A673 (cell line): Measurements from ENCODE around the gene LRRC4C. TPM values are rescaled to one million over a fixed set of nuclear protein-coding genes. Genes with fewer than 3 reads are reported as not detected.
A peak's percentile ranks its signal among the peaks of the same experiment; 100 is the strongest.

Experiments used
- BruUV-seq: library from RNA; stranded (reverse); fragments of 400-500 nt; replicated peaks from 2 replicates; lab custom pipeline; 2021; lab: Mats Ljungman, UMichigan
- CTCF ChIA-PET: fragments of 300-600 bp; sonication (Branson Sonifier 250); formaldehyde crosslinking; loops from one replicate; lab custom pipeline; 2022; ENCODE audit warnings: antibody characterized with exemption; lab: Charles Lee
- POLR2A ChIA-PET: fragments of 300-600 bp; sonication (Branson Sonifier 250); formaldehyde crosslinking; loops from one replicate; lab custom pipeline; 2022; ENCODE audit warnings: antibody characterized with exemption; ENCODE audit not compliant: low non-redundant PET; lab: Charles Lee
- DNase-seq: peaks from one replicate; pipeline ENCODE4 v3.0.0-alpha.2; 2015; ENCODE audit warnings: low spot score
- H3K27ac ChIP-seq: fragments of 200-600 bp; sonication (generic); 2 replicates; pipeline ENCODE4 v1.5.1; 2016; ENCODE audit warnings: mixed run types, low read depth, mild to moderate bottlenecking, mixed read lengths, antibody characterized with exemption, low read length; ENCODE audit not compliant: poor library complexity, severe bottlenecking
- H3K27me3 ChIP-seq: fragments of 200-600 bp; sonication (generic); replicated peaks from 2 replicates; pipeline ENCODE4 v1.6.1; 2017; ENCODE audit warnings: mixed run types, low read depth, mild to moderate bottlenecking, mixed read lengths, antibody characterized with exemption, low read length; ENCODE audit not compliant: insufficient read depth, poor library complexity
- H3K36me3 ChIP-seq: fragments of 200-600 bp; sonication (generic); 2 replicates; pipeline ENCODE4 v1.6.1; 2016; ENCODE audit warnings: mixed run types, mild to moderate bottlenecking, mixed read lengths, antibody characterized with exemption, low read length; ENCODE audit not compliant: insufficient read depth, poor library complexity, severe bottlenecking
- H3K4me1 ChIP-seq: fragments of 200-600 bp; sonication (generic); 2 replicates; pipeline ENCODE4 v1.6.1; 2017; ENCODE audit warnings: mixed run types, mild to moderate bottlenecking, mixed read lengths, antibody characterized with exemption, low read length; ENCODE audit not compliant: insufficient read depth, poor library complexity, severe bottlenecking
- H3K4me3 ChIP-seq: fragments of 200-600 bp; sonication (generic); 2 replicates; pipeline ENCODE4 v1.5.1; 2016; ENCODE audit warnings: low read depth, mixed run types, mild to moderate bottlenecking, mixed read lengths, low read length; ENCODE audit not compliant: poor library complexity, severe bottlenecking
- H3K9me3 ChIP-seq: fragments of 200-600 bp; sonication (generic); 2 replicates; pipeline ENCODE4 v1.6.1; 2016; ENCODE audit warnings: mixed run types, low read depth, mild to moderate bottlenecking, mixed read lengths, antibody characterized with exemption, low read length; ENCODE audit not compliant: poor library complexity, severe bottlenecking
- CTCF ChIP-seq: fragments of 300-800, 200-600 bp; sonication (generic); conservative IDR thresholded peaks from 2 replicates; pipeline ENCODE4 v1.5.1; 2017; ENCODE audit warnings: low read depth, mild to moderate bottlenecking, antibody characterized with exemption, low read length, moderate library complexity, mixed read lengths
- EZH2 ChIP-seq: fragments of 200-600 bp; sonication (generic); IDR thresholded peaks from 2 replicates; pipeline ENCODE4 v1.6.1; 2017; ENCODE audit warnings: borderline replicate concordance, low read depth, mild to moderate bottlenecking, mixed read lengths, antibody characterized with exemption, low read length; ENCODE audit not compliant: poor library complexity, severe bottlenecking
- intact Hi-C: fragments of 100-400 bp; cut with micrococcal nuclease; formaldehyde crosslinking; loops from one replicate; pipeline ENCODE4 v1.10.0; 2022; ENCODE audit not compliant: unreplicated experiment
- total RNA-seq: library from RNA; stranded (reverse); gene quantifications from 2 replicates; pipeline ENCODE4 v1.2.3, GENCODE V29; 2021

Gene LRRC4C
- total RNA-seq, 1 experiment from 2014 or later, result 38.3 TPM

GRCh38 chr11:40285558-40285957 is 1173.9 kb downstream of the LRRC4C start:
- no TSS peak for BruUV-seq
- TF ChIP-seq CTCF, result no peak
- TF ChIP-seq EZH2, result no peak
- CTCF ChIA-PET, result no interaction called here
- Histone ChIP-seq H3K27me3 (no peaks in the 10 kb centered on the region), H3K4me1 (peaks cover 59% of the 10 kb centered on the region), H3K9me3 (no peaks in the 10 kb centered on the region), H3K36me3 (no peaks in the 10 kb centered on the region), H3K27ac (no peak overlapping the region), H3K4me3 (no peak overlapping the region)
- POLR2A ChIA-PET, result no interaction called here
- DNase-seq, result no peak
- intact Hi-C loops, result no loop called here

DNA sequence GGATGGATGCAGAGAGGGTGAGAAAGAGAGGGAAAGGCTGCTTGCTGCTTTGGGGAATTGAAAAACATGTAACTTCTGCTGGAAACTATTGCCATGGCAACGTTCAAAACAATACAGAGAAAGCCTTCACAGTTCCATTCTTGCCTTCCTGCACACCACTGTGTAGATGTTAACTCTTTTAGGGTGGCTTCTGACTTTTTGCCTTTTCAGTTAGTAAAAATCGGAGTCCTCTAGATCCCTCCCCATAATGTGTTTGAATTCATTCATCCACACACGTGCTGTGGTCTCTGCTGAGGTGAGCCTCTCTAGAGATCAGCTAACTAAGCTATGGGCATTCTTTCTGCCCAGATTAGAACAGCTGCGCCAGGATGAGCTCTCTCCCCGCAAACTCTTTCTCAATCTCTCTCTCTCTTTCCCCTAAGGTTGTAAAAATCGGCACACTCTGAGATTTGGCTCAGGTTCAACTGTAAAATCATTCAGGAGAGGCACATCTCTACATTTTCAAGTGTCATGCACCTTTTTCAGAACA is 1178.3 kb downstream of the LRRC4C start:
- BruUV-seq, result no TSS peak
- ChIA-PET CTCF (interaction anchor here (1.8 kb wide), 1 partner anchor 13 kb away, joined by 4 read pairs; no protein-coding TSS in a partner anchor), POLR2A (interaction anchor here (0.6 kb wide), 1 partner anchor 9 kb away, joined by 3 read pairs; no protein-coding TSS in a partner anchor)
- intact Hi-C loops, result no loop called here
- peak; percentile 68 for DNase-seq
- H3K4me1 ChIP-seq, result peaks cover 27% of the 10 kb centered on the region
- no peaks in the 10 kb centered on the region for H3K9me3 ChIP-seq
- H3K36me3 ChIP-seq, result no peaks in the 10 kb centered on the region
- no peak overlapping the region for H3K27ac ChIP-seq
- no peak overlapping the region for H3K4me3 ChIP-seq
- no peaks in the 10 kb centered on the region for H3K27me3 ChIP-seq
- TF ChIP-seq EZH2, result no peak
- no peak for TF ChIP-seq CTCF

DNA sequence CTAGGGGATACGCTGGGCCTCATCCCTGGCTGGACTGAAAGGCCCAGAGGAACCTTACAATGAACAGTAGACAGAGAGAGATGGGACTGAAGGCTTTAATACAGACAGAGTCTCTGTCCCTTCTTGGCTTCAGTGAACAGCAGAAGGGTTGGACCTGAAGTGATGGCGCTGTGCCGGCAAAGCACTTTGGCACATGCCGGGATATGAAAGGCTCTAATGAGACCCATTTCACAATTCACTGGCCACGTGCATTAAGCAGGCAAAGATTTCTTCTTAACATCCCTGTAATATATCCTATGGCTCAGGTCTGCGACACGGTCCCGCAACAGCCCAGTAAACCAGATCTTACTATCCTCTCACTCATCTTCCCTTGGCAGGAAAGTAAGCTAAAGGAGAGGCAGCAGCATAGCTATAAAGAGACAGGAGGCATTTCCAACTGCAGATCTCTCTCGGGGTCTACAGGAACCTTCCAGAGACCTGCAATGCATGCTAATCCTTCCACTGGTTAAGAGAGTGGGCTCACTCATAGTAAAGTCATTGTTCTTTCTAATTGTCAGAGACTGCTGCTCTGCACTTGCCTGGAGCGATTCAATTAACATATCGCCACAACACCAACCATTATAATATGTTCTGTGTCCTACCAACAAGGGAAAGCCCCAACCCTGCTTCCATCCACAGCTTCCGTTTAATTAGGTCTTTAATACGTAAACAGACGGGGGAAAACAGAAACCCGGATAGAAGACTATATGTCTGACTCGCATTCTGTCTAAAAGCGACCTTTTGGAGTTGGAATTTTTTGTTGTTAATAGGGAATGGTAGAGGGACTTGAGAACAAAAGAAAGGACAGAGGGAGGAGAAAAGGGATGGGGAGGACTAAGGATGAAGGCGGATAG is 1179.0 kb downstream of the LRRC4C start:
- intact Hi-C loops, result no loop called here
- DNase-seq, result no peak

More for the DNA sequence above, 1179.0 kb downstream of the LRRC4C start:
- Histone ChIP-seq H3K4me3 (no peak overlapping the region), H3K27me3 (no peaks in the 10 kb centered on the region), H3K36me3 (no peaks in the 10 kb centered on the region), H3K4me1 (peaks cover 20% of the 10 kb centered on the region), H3K27ac (no peak overlapping the region), H3K9me3 (no peaks in the 10 kb centered on the region)
- ChIA-PET CTCF (interaction anchor here (1.8 kb wide), 1 partner anchor 14 kb away, joined by 4 read pairs; no protein-coding TSS in a partner anchor), POLR2A (no interaction called here)
- no TSS peak for BruUV-seq
- no peak for TF ChIP-seq EZH2
- TF ChIP-seq CTCF, result no peak
